ENCODE results near the gene PPP1R12B.
"Not testable (repeated sequence)": the region's sequence is repeated elsewhere in the genome, so short reads cannot be mapped to it uniquely, and the experiment has no call there.

Gene PPP1R12B

DNA sequence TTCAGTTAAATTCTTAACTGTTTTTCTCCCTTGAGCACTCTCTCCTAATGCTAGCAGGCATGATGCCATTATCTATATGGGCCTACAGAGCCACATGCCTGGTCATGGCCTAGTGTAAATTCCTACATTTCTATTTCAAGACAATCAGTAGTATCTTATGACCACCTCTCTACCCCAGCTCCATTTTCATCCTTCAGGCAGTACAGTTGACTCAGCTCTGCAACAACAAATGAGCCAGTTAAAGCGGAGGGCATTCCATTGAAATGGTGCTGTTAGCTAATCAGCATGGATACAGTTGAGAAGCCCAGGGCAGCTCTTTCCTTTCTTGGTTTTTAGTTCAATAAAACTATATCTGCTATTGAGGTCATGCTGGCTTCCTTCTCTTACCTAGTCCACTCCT, 150.0 kb downstream of the PPP1R12B start:
- Mint-ChIP-seq H3K4me3 (no peak overlapping the region), H3K4me1 (no peaks in the 10 kb centered on the region), H3K36me3 (ENCODE audit: low read depth) (peaks cover 10% of the 10 kb centered on the region), H3K27me3 (ENCODE audit: low read depth, poor library complexity) (no peaks in the 10 kb centered on the region), H3K27ac (no peak overlapping the region), H3K9me3 (no peaks in the 10 kb centered on the region)
- TF ChIP-seq, protein P1, sequence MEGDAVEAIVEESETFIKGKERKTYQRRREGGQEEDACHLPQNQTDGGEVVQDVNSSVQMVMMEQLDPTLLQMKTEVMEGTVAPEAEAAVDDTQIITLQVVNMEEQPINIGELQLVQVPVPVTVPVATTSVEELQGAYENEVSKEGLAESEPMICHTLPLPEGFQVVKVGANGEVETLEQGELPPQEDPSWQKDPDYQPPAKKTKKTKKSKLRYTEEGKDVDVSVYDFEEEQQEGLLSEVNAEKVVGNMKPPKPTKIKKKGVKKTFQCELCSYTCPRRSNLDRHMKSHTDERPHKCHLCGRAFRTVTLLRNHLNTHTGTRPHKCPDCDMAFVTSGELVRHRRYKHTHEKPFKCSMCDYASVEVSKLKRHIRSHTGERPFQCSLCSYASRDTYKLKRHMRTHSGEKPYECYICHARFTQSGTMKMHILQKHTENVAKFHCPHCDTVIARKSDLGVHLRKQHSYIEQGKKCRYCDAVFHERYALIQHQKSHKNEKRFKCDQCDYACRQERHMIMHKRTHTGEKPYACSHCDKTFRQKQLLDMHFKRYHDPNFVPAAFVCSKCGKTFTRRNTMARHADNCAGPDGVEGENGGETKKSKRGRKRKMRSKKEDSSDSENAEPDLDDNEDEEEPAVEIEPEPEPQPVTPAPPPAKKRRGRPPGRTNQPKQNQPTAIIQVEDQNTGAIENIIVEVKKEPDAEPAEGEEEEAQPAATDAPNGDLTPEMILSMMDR (IDR thresholded peaks at IDR 0.05) = no peak
- DNase-seq = no peak

DNA sequence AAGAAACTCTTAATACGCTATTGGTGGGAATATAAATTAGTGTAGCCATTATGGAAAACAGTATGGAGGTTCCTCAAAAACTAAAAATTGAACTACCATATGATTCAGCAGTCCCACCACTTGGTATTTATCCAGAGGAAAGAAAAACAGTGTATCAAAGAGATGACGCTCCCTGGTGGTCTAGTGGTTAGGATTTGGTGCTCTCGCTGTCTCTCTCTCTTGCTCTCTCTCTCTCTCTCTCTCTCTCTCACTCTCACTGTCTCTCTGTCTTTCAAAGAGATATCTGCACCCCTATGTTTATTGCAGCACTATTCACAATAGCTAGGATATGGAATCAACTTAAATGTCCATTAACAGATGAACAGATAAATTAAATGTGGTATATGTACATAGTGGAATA, 151.5 kb downstream of the PPP1R12B start:
- not testable (repeated sequence) for H3K4me1 Mint-ChIP-seq; H3K36me3 Mint-ChIP-seq (ENCODE audit: low read depth); H3K27me3 Mint-ChIP-seq (ENCODE audit: low read depth, poor library complexity); H3K27ac Mint-ChIP-seq; H3K4me3 Mint-ChIP-seq; H3K9me3 Mint-ChIP-seq; DNase-seq

DNA sequence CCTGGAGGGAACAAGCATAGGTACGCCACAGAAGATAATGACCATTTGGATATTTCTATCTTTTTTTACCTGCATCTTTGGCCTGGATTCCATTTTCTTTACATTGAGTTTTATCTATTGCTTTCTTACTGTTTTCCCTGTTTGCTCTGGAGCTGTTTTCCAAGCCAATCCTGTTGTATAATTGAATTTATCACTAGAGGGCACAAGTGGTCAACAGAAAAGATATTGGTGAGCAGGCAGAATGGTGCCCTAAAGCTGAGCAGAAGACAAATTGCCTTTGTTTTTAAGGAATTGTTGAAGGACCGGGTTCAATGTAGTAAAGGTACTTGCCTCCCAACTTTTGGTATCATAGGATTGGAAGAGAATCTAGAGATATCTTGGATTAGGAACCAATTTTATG, 152.8 kb downstream of the PPP1R12B start:
- no peaks in the 10 kb centered on the region for H3K36me3 Mint-ChIP-seq (ENCODE audit: low read depth)
- H3K4me3 Mint-ChIP-seq = no peak overlapping the region
- no peak for DNase-seq
- peaks cover 16% of the 10 kb centered on the region for H3K4me1 Mint-ChIP-seq
- no peak overlapping the region for H3K27ac Mint-ChIP-seq
- H3K9me3 Mint-ChIP-seq = no peaks in the 10 kb centered on the region
- TF ChIP-seq, protein P1 (IDR thresholded peaks at IDR 0.05) = peak; percentile 35
- H3K27me3 Mint-ChIP-seq (ENCODE audit: low read depth, poor library complexity) = no peaks in the 10 kb centered on the region

DNA sequence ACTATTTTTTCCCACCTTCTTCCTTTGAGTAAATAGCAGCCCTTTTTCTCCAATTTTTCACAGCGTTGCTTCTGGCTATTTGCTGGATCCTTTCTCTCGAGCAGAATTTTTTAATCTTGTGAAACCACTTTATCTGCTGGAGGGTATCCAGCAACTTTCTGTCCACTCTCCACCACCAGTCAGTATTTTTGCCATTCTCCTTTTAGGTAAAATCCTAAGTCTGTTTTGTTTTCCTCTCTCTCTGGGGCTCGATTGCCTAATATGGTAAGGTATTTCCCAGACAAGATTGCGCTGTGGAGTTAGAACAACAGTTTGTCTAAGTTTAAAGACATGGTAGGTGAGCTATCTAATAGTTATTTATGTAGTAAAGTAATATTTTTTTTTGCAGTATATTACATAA, 156.9 kb downstream of the PPP1R12B start:
- H3K9me3 Mint-ChIP-seq = no peaks in the 10 kb centered on the region
- peak overlapping the region; percentile 47 for H3K27ac Mint-ChIP-seq
- TF ChIP-seq, protein P1 (IDR thresholded peaks at IDR 0.05) = no peak
- DNase-seq = no peak
- H3K36me3 Mint-ChIP-seq (ENCODE audit: low read depth) = no peaks in the 10 kb centered on the region
- H3K4me3 Mint-ChIP-seq = no peak overlapping the region
- H3K4me1 Mint-ChIP-seq = peaks cover 27% of the 10 kb centered on the region
- H3K27me3 Mint-ChIP-seq (ENCODE audit: low read depth, poor library complexity) = no peaks in the 10 kb centered on the region

DNA sequence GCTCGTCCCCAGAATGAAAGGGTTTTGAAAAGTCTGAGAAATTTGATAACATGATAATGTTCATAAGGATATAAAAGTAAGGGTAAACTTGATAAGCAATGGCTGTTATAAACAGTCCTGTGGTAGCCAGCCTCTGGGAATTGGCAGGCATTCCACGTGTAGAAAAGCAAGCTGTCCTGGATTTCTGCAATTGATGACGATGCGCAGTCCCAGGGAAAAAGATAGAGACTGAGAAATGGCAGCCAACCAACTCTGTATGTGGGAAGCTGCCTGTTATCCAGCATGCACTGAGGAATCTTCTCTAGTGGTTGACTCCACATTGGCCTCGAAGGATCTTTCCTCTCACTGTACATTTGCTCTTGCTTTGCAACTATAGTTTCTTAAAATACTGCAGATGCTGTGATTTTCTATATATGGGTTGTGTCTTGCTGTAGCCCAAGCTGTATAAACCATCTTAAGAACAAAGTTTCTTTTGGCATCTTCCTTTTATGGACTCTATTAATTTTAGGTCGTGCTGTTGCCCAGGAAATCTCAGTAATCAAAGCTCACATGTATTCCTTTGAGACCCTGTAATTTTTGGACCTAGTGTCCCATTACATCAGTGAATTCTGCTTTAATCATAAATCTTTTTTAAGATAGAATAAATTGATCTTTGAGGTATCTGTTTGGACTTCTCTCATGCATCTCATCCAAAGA, 157.5 kb downstream of the PPP1R12B start:
- DNase-seq; H3K27ac Mint-ChIP-seq; H3K36me3 Mint-ChIP-seq (ENCODE audit: low read depth); H3K27me3 Mint-ChIP-seq (ENCODE audit: low read depth, poor library complexity); H3K4me3 Mint-ChIP-seq; H3K9me3 Mint-ChIP-seq: not testable (repeated sequence)
- H3K4me1 Mint-ChIP-seq = peaks cover 27% of the 10 kb centered on the region

DNA sequence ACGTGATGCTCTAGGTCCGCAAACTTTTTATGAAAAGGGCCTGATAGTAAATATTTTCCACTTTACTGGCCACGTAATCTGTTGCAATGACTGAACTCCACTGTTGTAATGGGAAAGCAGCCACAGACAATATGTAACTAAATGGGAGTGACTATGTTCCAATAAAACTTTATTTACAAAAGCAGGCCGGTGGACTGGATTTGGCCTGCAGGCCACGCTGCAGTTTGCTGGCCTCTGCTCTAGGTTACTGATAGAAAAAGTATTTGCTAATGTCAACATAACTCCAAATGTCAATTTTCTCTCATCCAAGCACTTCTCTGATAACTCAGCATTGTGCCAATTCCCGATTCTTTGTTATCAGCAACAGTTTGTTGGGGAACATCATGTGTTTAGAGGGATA, 160.4 kb downstream of the PPP1R12B start:
- not testable (repeated sequence) for H3K27me3 Mint-ChIP-seq (ENCODE audit: low read depth, poor library complexity); H3K36me3 Mint-ChIP-seq (ENCODE audit: low read depth); H3K4me3 Mint-ChIP-seq; H3K9me3 Mint-ChIP-seq; DNase-seq; H3K27ac Mint-ChIP-seq
- H3K4me1 Mint-ChIP-seq = peaks cover 27% of the 10 kb centered on the region

DNA sequence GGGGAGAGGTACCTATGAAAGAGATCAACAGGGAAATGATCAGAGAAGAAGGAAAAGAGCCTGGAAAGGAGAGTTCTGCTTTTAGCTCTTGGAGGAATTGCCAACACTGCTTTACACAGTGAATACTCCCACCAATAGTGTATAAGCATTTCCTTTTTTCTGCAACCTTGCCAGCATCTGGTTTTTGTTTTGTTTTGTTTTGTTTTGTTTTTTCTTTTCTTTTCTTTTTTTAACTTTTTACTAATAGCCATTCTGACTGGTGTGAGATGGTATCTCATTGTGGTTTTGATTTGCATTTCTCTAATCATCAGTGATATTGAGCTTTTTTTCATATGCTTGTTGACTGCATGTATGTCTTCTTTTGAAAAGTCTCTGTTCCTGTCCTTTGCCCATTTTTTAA, 165.4 kb downstream of the PPP1R12B start:
- H3K9me3 Mint-ChIP-seq; DNase-seq; H3K36me3 Mint-ChIP-seq (ENCODE audit: low read depth); H3K27ac Mint-ChIP-seq; H3K4me3 Mint-ChIP-seq; H3K4me1 Mint-ChIP-seq; H3K27me3 Mint-ChIP-seq (ENCODE audit: low read depth, poor library complexity): not testable (repeated sequence)

DNA sequence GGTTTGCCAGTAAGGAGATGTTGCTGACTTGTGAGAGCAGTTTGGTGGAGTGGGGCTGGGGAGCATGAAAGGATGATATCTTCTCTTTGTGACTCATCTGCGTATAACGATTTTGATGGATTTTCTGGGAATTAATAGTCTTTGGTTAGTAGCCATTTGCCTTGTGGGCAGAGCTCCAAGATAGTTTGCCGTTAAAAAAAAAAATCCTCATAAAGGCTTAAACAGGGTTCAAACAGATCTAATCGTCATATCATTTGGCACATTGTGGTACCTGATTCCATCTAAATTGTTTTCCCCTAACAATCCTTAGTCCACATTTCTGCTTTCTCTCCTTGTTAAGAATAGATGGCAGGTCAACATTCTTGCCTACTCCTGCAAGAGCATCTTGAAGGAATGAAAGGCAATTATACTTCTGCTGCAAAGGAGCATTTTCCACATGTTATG, 168.0 kb downstream of the PPP1R12B start:
- H3K36me3 Mint-ChIP-seq (ENCODE audit: low read depth) = no peaks in the 10 kb centered on the region
- no peak overlapping the region for H3K27ac Mint-ChIP-seq
- TF ChIP-seq, protein P1 (IDR thresholded peaks at IDR 0.05) = no peak
- H3K4me1 Mint-ChIP-seq = no peaks in the 10 kb centered on the region
- no peaks in the 10 kb centered on the region for H3K9me3 Mint-ChIP-seq
- DNase-seq = no peak
- no peak overlapping the region for H3K4me3 Mint-ChIP-seq
- H3K27me3 Mint-ChIP-seq (ENCODE audit: low read depth, poor library complexity) = peaks cover 4% of the 10 kb centered on the region

DNA sequence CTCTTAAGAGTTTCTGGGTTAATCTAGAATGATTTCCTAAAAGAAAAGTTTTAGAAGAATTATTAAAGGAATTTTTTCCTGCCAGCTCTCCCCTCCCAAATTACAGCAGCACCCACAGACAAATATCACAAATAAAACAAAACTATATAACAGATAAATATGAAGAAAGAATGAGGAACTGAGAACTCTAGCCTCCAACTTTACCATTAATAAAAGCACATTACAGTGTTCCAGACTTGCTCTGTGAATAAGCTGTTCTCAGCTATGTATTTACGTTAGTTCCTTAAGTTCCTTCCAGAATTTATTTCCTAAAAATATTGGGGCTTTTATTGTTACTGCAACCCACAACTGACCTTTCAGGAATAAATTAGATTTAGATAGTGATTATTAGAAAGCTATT, 168.6 kb downstream of the PPP1R12B start:
- H3K27ac Mint-ChIP-seq, H3K4me1 Mint-ChIP-seq: not testable (repeated sequence)

DNA sequence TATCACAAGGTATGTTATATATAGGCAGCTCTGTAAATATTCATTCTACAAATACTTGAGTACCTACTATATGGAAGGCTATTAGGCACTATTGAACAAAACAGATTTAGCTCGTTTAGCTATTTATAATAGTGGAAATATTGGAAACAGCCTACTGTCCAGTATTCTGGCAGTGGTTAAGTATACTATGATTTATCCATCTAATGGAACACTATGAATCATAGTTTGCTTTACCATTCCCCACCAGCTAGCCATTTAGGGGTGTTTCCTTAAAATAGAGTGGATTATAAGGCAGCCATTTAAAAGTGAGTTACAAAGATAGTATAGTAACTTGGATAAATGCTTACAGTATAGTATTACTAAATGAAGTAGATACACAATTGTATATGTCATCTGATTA, 169.7 kb downstream of the PPP1R12B start:
- H3K4me1 Mint-ChIP-seq; H3K4me3 Mint-ChIP-seq; H3K36me3 Mint-ChIP-seq (ENCODE audit: low read depth); H3K27me3 Mint-ChIP-seq (ENCODE audit: low read depth, poor library complexity); H3K9me3 Mint-ChIP-seq; H3K27ac Mint-ChIP-seq; DNase-seq: not testable (repeated sequence)

More for the DNA sequence above, 168.6 kb downstream of the PPP1R12B start:
- not testable (repeated sequence) for H3K4me3 Mint-ChIP-seq; DNase-seq; H3K36me3 Mint-ChIP-seq (ENCODE audit: low read depth); H3K9me3 Mint-ChIP-seq; H3K27me3 Mint-ChIP-seq (ENCODE audit: low read depth, poor library complexity)

DNA sequence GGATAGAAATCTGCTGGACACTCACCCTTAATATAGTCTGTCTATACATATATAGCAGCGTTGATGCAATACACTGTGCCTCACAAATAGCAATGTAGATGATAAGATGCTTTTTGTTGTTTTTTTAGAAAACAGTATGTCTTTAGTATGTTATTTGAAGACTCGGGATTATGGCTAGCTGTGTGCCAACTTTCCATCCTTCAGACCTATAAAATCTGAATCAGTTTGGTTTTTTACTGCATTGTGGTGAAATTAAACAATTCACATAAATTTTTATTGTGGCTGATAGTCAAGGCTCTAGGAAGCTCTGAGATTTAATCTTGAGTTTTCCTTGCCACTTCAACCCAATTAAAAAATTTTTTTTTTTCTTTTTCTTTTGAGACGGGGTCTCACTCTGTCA, 170.4 kb downstream of the PPP1R12B start:
- H3K9me3 Mint-ChIP-seq; H3K4me1 Mint-ChIP-seq; H3K4me3 Mint-ChIP-seq; H3K27ac Mint-ChIP-seq; H3K27me3 Mint-ChIP-seq (ENCODE audit: low read depth, poor library complexity); DNase-seq; H3K36me3 Mint-ChIP-seq (ENCODE audit: low read depth): not testable (repeated sequence)
